Measurements from ENCODE around the gene ACVR1B.

The ACVR1B gene

GRCh38 chr12:51944608-51945233 lies 6.8 kb upstream of the ACVR1B start:
- DNase-seq: no peak

- DNase-seq: no peak
Measured at GRCh38 chr12:51947246-51947996, 4.1 kb upstream of the ACVR1B start.

- DNase-seq: no peak
Measured at GRCh38 chr12:51948066-51948465, 3.4 kb upstream of the ACVR1B start.

- DNase-seq: no peak
Measured at GRCh38 chr12:51949342-51950030, 2.0 kb upstream of the ACVR1B start.

- DNase-seq: no peak
Measured at GRCh38 chr12:51950682-51951198, 759 bp upstream of the ACVR1B start.

- no peak for DNase-seq
Measured at GRCh38 chr12:51951843-51952722, 584 bp downstream of the ACVR1B start.

- DNase-seq: no peak
Measured at GRCh38 chr12:51953089-51953488, 1.6 kb downstream of the ACVR1B start.

- peak; percentile 36 for DNase-seq
Measured at GRCh38 chr12:51953864-51954263, 2.4 kb downstream of the ACVR1B start.

- no peak for DNase-seq
Measured at GRCh38 chr12:51954561-51955361, 3.3 kb downstream of the ACVR1B start.

GRCh38 chr12:51955702-51956101 lies 4.2 kb downstream of the ACVR1B start:
- DNase-seq: no peak

GRCh38 chr12:51958542-51958941 lies 7.0 kb downstream of the ACVR1B start:
- DNase-seq: no peak

GRCh38 chr12:51959211-51959610 lies 7.7 kb downstream of the ACVR1B start:
- no peak for DNase-seq

GRCh38 chr12:51959921-51960320 lies 8.4 kb downstream of the ACVR1B start:
- no peak for DNase-seq

GRCh38 chr12:51960488-51960887 lies 9.0 kb downstream of the ACVR1B start:
- no peak for DNase-seq

GRCh38 chr12:51960890-51961289 lies 9.4 kb downstream of the ACVR1B start:
- DNase-seq: no peak

- DNase-seq: no peak
Measured at GRCh38 chr12:51961834-51962233, 10.3 kb downstream of the ACVR1B start.

- DNase-seq: no peak
Measured at GRCh38 chr12:51962737-51963136, 11.2 kb downstream of the ACVR1B start.

- DNase-seq: no peak
Measured at GRCh38 chr12:51963477-51963876, 12.0 kb downstream of the ACVR1B start.

GRCh38 chr12:51969643-51970042 lies 18.1 kb downstream of the ACVR1B start:
- no peak for DNase-seq

- DNase-seq: no peak
Measured at GRCh38 chr12:51970904-51971646, 19.6 kb downstream of the ACVR1B start.

All from right hindlimb (tissue), 1 donor.